ENCODE data around the gene THEMIS2. TPM values are rescaled to one million over a fixed set of nuclear protein-coding genes. Genes with fewer than 3 reads are reported as not detected.

The THEMIS2 gene
- total and polyA plus RNA-seq, 10 of the 15 experiments (the other 5 are each of a cell fraction or from before 2014, with no cell fraction given), result 9.1 to 114 (median 38.3) TPM

DNA sequence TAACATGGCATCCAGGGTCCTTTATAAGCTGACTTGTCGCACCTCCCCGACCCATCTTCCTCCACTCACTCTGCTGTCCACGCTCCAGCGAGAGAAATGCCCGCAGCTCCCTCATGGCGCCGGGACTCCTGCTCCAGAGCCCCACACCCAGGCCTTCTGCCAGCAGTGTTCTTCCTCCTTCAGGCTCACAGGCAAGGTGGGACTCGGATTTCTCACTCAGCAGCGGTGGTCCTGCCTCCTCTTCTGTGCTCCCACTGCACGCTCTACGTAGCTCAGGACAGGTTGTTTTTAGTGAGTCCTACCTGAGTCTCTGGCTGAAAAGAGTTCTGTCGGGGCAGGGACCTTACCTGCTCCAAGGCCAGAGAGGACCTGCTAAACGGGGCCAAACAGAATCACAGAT, 11.2 kb downstream of the THEMIS2 start:
- Histone ChIP-seq H2AFZ (ENCODE audit: control insufficient read depth, low read depth, low read length) (no peak overlapping the region), H3K36me3 (ENCODE audit: control insufficient read depth in 2 of 2, insufficient read depth in 2 of 2, low read length in 1 of 2) (peaks cover 14 to 40% of the 10 kb centered on the region in 2 experiments), H3K27me3 (replicated peaks in 1 of 2; ENCODE audit: control insufficient read depth in 2 of 2, insufficient read depth in 2 of 2, low read length in 1 of 2) (no peaks in the 10 kb centered on the region), H3K27ac (ENCODE audit: control insufficient read depth, insufficient read depth) (peak overlapping the region; percentile 94), H3K79me2 (ENCODE audit: control insufficient read depth, insufficient read depth, low read length) (peaks cover 39% of the 10 kb centered on the region), H3K4me1 (ENCODE audit: control insufficient read depth, insufficient read depth, low read length) (peaks cover 57% of the 10 kb centered on the region), H3K4me2 (ENCODE audit: control insufficient read depth, insufficient read depth) (peak overlapping the region; percentile 48), H4K20me1 (ENCODE audit: control insufficient read depth, insufficient read depth) (no peaks in the 10 kb centered on the region), H3K4me3 (no peak overlapping the region), H3K9me3 (replicated peaks; ENCODE audit: control insufficient read depth, insufficient read depth, low read length) (no peaks in the 10 kb centered on the region; the same call in 2 of the 3 replicates), H3K9ac (ENCODE audit: control insufficient read depth, insufficient read depth, low read length) (peak overlapping the region; percentile 70)
- DNase-seq (ENCODE audit: low read depth, low spot score), result no peak
- WGBS (ENCODE audit: insufficient coverage, insufficient replicate concordance, low lambda C conversion rate, missing lambda C conversion rate), result 65% methylated on average over 13 of the region's 13 CpGs
- ChIA-PET POLR2A (interaction anchor here (0.6 to 2.5 kb wide), 6 partner anchors 9 to 223 kb away, joined by 3 to 28 read pairs (median 4); partner anchors contain the start of gene EYA3), SMC1A (ENCODE audit: uncharacterized antibody, unreplicated experiment) (interaction anchor here (0.7 to 2.5 kb wide), 7 partner anchors 8 to 90 kb away, joined by 3 to 30 read pairs (median 4); no protein-coding TSS in a partner anchor), CTCF (interaction anchor here (0.8 to 1.9 kb wide), 8 partner anchors 8 to 95 kb away, joined by 3 to 13 read pairs (median 4); no protein-coding TSS in a partner anchor), RAD21 (ENCODE audit: unreplicated experiment) (interaction anchor here (0.6 to 2.6 kb wide), 9 partner anchors 9 to 292 kb away, joined by 3 to 33 read pairs (median 4); partner anchors contain the start of gene THEMIS2)
- FAIRE-seq, result no peak
- TSS peak; percentile 93 for BruUV-seq (replicated peaks)
- in situ Hi-C loops (cut with MboI), result no loop called here
- intact Hi-C loops (cut with micrococcal nuclease; ENCODE audit: unreplicated experiment), result no loop called here
- ATAC-seq, result no peak
- TF ChIP-seq MLLT1 (IDR thresholded peaks at IDR 0.05) (peak; percentile 85), HDGF (IDR thresholded peaks at IDR 0.05) (no peak; the same call in 1 of the 2 replicates), ZBTB40 (IDR thresholded peaks at IDR 0.05; ENCODE audit: borderline replicate concordance) (no peak), JUND (IDR thresholded peaks at IDR 0.05; ENCODE audit: low read depth, low read length) (no peak), POLR2AphosphoS2 (IDR thresholded peaks at IDR 0.05; ENCODE audit: low read depth, low read length) (0 out of 2 replicates have a peak, but pooled peaks have one; percentile 16), TBL1XR1 (IDR thresholded peaks at IDR 0.05; ENCODE audit: low read depth, low read length) (no peak), ZNF274 (IDR thresholded peaks at IDR 0.05; ENCODE audit: insufficient read depth, insufficient read length) (no peak), NR2F1 (conservative IDR thresholded peaks at IDR 0.05) (no peak), POLR2AphosphoS5 (IDR thresholded peaks at IDR 0.05; ENCODE audit: low read length) (no peak), RFX5 (IDR thresholded peaks at IDR 0.05; ENCODE audit: low read depth, low read length) (no peak), MXI1 (IDR thresholded peaks at IDR 0.05; ENCODE audit: low read depth, low read length) (no peak), POLR2A (IDR thresholded peaks at IDR 0.05; ENCODE audit: low read depth, low read length) (peak; percentile 32; the same call in 1 of the 2 replicates), PML (IDR thresholded peaks at IDR 0.05; ENCODE audit: low read length) (no peak), SIN3A (IDR thresholded peaks at IDR 0.05; ENCODE audit: low read depth, low read length) (no peak)
- TF ChIP-seq, protein P1, sequence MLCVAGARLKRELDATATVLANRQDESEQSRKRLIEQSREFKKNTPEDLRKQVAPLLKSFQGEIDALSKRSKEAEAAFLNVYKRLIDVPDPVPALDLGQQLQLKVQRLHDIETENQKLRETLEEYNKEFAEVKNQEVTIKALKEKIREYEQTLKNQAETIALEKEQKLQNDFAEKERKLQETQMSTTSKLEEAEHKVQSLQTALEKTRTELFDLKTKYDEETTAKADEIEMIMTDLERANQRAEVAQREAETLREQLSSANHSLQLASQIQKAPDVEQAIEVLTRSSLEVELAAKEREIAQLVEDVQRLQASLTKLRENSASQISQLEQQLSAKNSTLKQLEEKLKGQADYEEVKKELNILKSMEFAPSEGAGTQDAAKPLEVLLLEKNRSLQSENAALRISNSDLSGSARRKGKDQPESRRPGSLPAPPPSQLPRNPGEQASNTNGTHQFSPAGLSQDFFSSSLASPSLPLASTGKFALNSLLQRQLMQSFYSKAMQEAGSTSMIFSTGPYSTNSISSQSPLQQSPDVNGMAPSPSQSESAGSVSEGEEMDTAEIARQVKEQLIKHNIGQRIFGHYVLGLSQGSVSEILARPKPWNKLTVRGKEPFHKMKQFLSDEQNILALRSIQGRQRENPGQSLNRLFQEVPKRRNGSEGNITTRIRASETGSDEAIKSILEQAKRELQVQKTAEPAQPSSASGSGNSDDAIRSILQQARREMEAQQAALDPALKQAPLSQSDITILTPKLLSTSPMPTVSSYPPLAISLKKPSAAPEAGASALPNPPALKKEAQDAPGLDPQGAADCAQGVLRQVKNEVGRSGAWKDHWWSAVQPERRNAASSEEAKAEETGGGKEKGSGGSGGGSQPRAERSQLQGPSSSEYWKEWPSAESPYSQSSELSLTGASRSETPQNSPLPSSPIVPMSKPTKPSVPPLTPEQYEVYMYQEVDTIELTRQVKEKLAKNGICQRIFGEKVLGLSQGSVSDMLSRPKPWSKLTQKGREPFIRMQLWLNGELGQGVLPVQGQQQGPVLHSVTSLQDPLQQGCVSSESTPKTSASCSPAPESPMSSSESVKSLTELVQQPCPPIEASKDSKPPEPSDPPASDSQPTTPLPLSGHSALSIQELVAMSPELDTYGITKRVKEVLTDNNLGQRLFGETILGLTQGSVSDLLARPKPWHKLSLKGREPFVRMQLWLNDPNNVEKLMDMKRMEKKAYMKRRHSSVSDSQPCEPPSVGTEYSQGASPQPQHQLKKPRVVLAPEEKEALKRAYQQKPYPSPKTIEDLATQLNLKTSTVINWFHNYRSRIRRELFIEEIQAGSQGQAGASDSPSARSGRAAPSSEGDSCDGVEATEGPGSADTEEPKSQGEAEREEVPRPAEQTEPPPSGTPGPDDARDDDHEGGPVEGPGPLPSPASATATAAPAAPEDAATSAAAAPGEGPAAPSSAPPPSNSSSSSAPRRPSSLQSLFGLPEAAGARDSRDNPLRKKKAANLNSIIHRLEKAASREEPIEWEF (IDR thresholded peaks at IDR 0.05; ENCODE audit: insufficient replicate concordance, low read depth, low read length), result no peak

All from GM12878 (cell line).